Stimulated activated CD8-positive, alpha-beta memory T cell treated with anti-CD3 and anti-CD28 coated beads, Interleukin-7, amount 100 ng/mL, for 4 hours (primary cell): Measurements from ENCODE around the gene DKKL1.
A peak's percentile ranks its signal among the peaks of the same experiment; 100 is the strongest.
"Not testable (repeated sequence)": the region's sequence is repeated elsewhere in the genome, so short reads cannot be mapped to it uniquely, and the experiment has no call there.

ENCODE experiments used
- DNase-seq, 2 donors: peaks; one replicate each; pipeline ENCODE4 v3.0.0-alpha.2; 2020; ENCODE audit warnings: low read depth in 2 of 2

Gene DKKL1

DNA sequence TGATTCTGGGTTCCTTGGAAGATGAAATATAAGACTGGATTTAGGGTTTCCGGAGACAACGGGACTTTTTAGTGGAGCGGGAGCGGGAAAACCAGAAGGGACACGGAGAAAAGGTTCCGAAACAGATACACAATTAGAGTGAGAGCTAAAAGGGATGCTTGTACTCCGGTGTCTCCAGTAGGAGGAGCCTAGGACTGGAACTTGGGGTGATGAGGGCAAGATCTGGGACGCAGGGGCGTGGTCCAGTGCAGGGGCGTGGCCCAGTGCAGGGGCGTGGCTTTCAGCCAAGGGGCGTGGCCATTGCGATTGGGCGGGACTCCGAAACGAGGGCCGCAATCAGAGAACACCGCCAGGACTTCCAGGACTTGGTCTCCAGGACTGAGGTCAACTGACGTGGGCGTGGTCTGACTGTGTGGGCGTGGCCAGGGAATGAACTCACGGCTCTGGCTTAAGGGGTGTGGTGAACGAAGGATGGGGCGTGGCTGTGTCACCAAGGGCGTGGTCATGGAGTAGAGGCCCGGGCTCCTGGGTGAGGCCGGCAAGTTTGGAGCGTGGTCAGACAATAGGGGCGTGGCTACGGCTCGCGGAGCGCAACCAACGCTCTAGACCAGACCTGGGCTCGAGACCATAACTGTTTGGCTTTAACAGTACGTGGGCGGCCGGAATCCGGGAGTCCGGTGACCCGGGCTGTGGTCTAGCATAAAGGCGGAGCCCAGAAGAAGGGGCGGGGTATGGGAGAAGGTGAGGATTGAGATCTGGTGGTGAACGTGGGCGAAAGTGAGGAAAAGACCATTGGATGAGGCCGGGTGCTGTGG lies at the start of gene DKKL1:
TSS of gene DKKL1 (plus strand) at position 610 of the 815 bp plus-strand sequence. CDS start at position 732, 122 bp downstream.
- DNase-seq, result peak; percentile 21 to 40

- DNase-seq, result no peak
Observed at GRCh38 chr19:49315111-49315510, 48.6 kb upstream of the DKKL1 start.

- DNase-seq, result no peak
Observed at GRCh38 chr19:49316284-49316683, 47.4 kb upstream of the DKKL1 start.

DNA sequence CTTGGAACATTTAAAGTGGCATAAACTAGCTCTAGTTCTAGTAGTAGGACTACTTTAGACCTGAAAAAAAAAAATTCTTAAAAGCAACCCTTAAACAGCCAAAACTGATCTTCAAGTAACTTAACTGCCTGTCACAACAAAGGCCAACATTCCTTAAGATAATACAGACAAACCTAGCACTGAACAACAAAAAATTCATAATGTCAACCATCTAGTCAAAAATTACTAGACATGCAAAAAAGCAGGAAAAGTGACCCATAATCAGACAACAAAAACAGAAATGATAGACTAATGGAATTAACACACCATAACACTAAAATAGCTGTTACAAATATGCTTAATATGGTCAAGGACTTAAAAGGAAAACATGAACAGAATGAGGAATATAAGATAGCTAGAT lies 45.4 kb upstream of the DKKL1 start:
- DNase-seq, result no peak

DNA sequence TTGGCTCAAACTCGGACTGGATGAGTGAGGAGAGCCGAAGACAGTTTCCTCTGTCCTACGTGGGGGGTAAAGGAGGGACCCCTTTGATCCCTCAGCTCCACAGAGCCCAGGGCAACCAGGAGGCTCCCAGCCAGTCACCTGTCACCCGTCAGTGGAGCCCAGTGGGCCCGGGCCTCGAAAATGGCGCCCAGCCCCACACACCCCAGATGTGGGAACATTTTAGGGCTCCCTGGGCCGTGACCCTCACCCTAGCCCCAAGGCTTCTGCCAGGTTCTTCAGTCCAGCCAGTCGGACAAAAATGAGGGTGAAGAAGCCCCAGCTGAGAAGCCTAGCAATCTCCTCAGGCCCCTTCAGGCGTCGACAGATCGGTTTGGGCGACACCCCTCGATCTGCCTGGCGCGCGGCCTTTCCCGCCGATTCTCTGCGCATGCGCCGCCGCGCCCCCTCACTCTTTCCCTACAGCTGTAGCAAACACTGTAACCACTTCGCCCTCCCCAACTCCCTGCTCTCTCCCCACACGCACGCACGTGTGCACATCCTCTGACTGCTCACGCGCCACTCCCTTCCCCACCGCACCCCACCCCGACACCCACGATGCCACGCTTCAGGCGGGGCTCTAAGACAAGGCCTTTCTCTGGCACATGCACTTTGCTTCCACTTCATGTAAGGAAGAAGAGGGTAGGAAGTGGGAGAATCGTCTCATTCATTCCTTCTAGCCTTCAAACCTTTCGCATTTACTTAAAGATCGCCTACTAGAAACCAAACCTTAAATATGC lies 38.7 kb upstream of the DKKL1 start, which contains the start of gene SLC6A16:
TSS of gene SLC6A16 (minus strand) at position 391 of the 776 bp plus-strand sequence. CDS start 13,844 bp downstream, outside the sequence.
- DNase-seq, result no peak

GRCh38 chr19:49325756-49326155 lies 37.9 kb upstream of the DKKL1 start:
- DNase-seq, result not testable (repeated sequence)

- DNase-seq, result no peak
Observed at GRCh38 chr19:49326165-49326704, 37.4 kb upstream of the DKKL1 start.

DNA sequence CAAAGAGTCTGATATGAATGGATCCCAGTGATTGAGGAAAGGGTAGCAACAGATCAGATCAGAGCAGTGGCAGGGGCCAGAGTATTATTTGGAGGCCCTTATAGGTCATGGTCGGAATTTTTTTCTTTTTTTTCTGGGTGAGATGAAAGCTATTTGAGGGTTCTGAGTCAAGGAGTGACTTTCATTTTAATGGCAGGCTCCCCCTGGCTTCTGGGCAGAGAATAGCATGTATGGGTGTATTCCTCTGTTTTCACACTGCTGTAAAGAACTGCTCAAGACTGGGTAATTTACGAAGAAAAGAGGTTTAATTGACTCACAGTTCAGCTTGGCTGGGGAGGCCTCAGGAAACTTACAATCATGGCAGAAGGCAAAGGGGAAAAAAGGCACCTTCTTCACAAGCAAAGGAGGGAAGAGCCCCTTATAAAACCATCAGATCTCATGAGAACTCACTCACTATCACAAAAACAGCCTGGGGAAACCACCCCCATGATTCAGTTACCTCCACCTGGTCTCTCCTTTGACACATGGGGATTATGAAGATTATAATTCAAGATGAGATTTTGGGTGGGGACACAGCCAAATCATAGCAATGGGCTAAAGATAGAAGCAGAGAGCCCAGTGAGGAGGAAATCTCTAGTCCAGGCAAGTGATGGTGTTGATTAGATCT lies 35.7 kb upstream of the DKKL1 start:
- no peak for DNase-seq

DNA sequence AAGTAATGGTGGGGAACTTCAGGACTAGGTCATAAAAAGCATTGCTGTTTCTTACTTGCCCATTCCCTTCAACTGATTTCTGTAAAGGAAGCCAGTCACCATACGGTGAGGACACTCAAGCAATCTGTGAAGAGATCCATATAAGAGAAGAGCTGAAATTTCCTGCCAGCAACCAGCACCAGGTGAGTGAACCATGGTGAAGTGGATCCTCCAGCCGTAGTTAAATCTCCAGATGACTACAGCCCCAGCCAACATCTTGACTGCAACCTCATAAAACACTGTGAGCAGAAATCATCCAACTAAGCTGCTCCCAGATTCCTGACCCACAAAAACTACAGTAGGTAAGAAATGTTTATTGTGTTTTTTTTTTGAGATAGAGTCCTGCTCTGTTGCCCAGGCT lies 34.9 kb upstream of the DKKL1 start:
- no peak for DNase-seq

DNA sequence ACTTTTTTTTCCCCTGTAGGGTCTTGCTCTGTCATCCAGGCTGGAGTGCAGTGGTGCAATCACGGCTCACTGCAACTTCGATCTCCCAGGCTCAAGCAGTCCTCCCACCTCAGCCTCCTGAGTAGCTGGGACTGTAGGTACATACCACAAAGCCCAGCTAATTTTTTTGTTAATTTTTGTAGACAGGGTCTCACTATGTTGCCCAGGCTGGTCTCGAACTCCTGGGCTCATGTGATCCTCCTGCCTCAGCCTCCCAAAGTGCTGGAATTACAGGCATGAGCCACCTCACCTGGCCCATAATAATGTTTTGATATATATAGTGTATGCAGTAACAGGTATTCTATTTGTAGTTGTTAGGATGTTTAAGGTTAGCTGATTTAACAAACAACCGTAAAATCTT lies 32.5 kb upstream of the DKKL1 start:
- not testable (repeated sequence) for DNase-seq

DNA sequence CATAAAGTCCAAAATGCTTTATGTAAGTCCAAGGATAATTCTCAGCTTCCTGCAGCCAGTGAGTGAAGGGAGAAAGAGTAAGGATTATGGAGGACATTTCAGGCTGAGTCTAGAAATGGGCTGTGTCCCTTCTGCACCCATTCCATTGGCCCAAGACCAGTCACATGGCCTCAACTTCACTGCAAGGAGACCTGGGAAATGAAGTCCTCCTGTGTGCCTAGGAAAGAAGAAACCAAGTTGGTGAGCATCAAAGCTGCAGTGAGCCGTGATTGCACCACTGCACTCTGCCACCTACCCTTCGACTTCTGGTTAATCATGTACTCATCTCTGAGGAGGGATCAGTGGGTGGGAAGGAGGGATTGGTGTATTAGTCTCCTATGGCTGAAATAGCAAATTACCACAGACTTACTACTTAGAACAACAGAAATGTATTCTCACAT lies 32.0 kb upstream of the DKKL1 start:
- DNase-seq, result peak; percentile 33 to 43

DNA sequence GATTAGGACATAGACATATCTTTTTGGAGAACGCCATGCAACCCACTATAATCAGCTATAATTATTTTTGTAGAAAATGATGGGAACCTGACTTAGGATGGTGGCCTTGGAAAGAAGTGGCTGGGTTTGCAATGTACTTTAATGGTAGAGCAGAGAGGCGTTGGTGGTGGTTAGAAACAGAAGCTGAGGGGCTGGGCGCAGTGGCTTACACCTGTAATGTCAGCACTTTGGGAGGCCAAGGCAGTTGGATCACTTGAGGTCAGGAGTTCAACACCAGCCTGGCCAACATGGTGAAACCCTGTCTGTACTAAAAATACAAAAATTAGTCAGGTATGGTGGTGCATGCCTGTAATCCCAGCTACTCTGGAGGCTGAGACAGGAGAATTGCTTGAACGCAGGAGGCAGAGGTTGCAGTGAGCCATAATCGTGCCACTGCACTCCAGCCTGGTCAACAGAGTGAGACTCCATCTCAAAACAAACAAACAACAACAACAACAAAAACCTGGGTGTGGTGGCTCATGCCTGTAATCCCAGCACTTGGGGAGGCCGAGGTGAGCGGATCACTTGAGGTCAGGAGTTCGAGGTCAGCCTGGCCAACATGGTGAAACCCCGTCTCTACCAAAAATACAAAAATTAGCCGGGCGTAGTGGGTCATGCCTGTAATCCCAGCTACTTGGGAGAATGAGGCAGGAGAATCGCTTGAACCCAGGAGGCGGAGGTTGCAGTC lies 30.8 kb upstream of the DKKL1 start:
- DNase-seq, result not testable (repeated sequence)

DNA sequence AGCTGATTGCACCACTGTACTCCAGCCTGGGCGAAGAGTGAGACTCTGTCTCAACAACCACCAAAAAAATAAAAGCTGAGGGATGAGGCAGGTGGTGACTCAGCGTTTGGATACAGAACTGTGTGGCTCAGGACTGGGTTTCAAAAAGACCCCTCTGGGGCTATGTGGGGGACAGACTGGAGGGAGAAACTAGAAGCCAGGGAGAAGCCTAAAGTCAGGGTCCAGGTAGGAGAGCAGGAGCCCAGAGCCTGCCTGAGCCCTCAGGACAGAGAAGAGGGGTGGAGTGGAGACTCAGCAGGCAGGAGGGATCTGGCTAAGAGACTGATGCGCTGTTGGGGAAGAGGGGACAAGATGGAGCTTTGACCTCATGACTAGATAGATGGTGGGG lies 30.3 kb upstream of the DKKL1 start:
- DNase-seq, result no peak

DNA sequence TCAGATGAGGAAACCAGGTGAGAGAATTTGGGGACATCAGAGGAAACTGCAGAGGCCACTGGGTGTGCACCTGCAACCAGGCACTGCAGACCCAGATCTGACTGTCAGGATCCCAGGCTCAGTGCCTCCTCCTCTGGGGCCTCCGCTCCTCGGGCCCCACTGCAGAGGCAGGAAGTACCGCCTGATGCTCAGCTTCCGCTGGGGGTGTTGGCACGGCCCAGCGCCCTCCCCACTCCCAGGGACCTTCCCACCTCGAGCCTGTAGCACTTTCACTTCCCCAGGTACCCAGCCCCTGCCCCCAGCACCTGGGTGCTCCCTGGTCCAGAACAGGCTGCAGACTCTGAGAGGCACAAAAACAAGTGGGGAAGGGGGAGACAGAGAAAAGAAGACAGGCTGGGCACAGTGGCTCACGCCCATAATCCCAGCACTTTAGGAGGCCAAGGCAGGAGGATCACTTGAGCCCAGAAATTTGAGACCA lies 29.8 kb upstream of the DKKL1 start:
- peak; percentile 36 to 66 for DNase-seq

- DNase-seq, result peak in 1 of 2 donors; percentile 34
Observed at GRCh38 chr19:49335071-49335783, 28.4 kb upstream of the DKKL1 start, which contains the start of gene CD37. Gene CD37, plus strand, starts transcription at chr19:49335406. Its CDS starts 135 bp downstream, at chr19:49335541.

- no peak for DNase-seq
Observed at GRCh38 chr19:49335784-49336481, 27.7 kb upstream of the DKKL1 start.

DNA sequence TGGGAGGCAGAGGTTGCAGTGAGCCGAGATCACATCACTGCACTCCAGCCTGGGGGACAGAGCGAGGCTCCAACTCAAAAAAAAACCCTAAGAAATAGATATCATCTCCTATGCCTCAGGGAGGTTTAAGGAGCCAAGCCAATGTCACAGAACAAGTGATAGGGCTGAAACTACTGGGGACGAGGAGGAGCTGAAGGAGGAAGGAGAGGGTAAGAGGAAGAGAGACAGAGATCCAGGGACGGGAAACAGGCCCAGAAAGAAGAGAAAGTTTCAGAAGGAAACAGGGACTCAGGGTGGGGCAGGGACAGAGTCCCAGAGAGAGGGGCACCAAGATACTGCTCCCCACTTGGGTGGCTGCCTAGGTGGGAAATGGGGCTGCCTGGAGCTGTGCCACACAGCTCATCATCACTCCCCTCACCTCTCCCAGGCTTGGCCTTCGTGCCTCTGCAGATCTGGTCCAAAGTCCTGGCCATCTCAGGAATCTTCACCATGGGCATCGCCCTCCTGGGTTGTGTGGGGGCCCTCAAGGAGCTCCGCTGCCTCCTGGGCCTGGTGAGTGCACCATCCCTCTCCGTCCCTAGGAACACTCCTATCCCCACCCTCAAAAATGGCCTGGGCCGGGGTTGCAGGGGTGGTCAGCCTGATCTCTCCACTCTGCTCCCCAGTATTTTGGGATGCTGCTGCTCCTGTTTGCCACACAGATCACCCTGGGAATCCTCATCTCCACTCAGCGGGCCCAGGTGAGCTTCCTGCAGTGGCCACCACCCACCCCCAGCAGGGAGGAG lies 27.0 kb upstream of the DKKL1 start:
- DNase-seq, result no peak

- no peak for DNase-seq
Observed at GRCh38 chr19:49337267-49338022, 26.2 kb upstream of the DKKL1 start.
